Measurements from ENCODE around the gene GRB2.

- no peak for TF ChIP-seq POLR2A (IDR thresholded peaks at IDR 0.05)
- no peak for TF ChIP-seq CTCF (IDR thresholded peaks at IDR 0.05)
Measured at GRCh38 chr17:75348386-75349012, 57.0 kb downstream of the GRB2 start.

All from Peyer's patch (tissue), 4 donors.